ENCODE measurements around the gene NFE2.

DNA sequence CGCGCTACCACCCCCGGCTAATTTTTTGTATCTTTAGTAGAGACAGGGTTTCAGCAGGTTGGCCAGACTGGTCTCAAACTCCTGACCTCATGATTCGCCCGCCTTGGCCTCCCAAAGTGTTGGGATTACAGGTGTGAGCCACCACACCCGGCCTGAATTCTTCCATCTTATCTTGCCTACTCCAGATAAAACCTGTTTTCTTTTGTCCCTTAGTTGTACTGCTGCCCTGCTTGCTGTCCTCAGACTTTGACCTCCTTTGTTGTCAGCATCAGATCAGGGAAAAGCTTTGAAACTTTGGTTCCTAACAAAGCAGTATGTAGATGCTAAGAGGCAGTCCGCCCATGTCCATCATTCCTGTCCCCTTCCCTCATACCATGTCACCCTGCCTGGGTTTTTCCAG, 40.0 kb upstream of the NFE2 start:
- TF ChIP-seq EZH2phosphoT487 (IDR thresholded peaks at IDR 0.05; ENCODE audit: borderline replicate concordance, low read length): no peak
- TF ChIP-seq, protein P1, sequence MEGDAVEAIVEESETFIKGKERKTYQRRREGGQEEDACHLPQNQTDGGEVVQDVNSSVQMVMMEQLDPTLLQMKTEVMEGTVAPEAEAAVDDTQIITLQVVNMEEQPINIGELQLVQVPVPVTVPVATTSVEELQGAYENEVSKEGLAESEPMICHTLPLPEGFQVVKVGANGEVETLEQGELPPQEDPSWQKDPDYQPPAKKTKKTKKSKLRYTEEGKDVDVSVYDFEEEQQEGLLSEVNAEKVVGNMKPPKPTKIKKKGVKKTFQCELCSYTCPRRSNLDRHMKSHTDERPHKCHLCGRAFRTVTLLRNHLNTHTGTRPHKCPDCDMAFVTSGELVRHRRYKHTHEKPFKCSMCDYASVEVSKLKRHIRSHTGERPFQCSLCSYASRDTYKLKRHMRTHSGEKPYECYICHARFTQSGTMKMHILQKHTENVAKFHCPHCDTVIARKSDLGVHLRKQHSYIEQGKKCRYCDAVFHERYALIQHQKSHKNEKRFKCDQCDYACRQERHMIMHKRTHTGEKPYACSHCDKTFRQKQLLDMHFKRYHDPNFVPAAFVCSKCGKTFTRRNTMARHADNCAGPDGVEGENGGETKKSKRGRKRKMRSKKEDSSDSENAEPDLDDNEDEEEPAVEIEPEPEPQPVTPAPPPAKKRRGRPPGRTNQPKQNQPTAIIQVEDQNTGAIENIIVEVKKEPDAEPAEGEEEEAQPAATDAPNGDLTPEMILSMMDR (IDR thresholded peaks at IDR 0.05; ENCODE audit: low read depth, low read length, poor library complexity, severe bottlenecking): no peak

Data from DOHH2 (cell line).